ENCODE data around the gene SERPINA3.

DNA sequence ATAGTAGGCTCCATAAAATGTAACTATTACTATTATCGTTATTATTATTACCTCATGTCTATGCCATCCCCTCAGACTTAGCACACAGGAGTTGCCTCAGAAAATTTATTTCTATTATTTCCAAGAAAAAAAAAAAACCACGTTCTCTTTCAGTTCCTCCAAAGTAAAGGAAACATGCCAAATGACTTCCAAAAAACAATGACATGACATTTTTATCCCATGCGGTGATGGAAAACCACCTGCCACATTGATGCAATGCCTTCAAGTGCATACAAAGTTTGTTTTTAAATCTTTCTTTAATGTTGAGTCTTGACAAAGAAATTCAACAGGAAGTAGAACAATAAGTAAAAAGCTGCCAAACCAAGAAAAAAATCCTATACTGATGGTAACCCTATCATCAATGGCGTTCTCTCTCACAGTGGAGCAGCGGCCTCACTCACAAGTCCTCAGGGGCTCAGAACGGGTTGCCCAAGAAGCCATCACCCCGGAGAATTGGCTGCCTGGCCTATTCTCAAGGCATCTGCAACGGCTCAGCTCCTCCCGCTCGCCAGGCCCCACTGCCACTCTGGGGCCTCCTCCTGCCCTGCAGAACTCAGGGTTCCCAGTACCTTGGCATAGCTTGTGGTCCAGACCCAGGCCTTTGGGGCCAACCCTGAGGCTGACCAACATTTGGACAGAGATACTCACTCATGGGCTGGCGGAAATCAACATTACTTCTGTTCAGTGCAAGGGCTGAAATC, 51.9 kb downstream of the SERPINA3 start:
- TF ChIP-seq CTCF (conservative IDR thresholded peaks at IDR 0.05 in 1 of 2, IDR thresholded peaks at IDR 0.05 in 1 of 2; ENCODE audit: low read depth in 1 of 2, low read length in 2 of 2) (no peak), EZH2 (IDR thresholded peaks at IDR 0.05; ENCODE audit: low read length, missing control alignments) (no peak)
